ENCODE measurements around the gene PARD3B.

GRCh38 chr2:205564346-205565141 lies 1019.3 kb downstream of the PARD3B start:
- TF ChIP-seq CTCF (conservative IDR thresholded peaks at IDR 0.05; ENCODE audit: low read depth in 2 of 2), result peak in 1 of 2 experiments; percentile 36; a peak in 3 of 4 replicates
- TF ChIP-seq ZNF114 (CRISPR knock-in tag; IDR thresholded peaks at IDR 0.05), result no peak
- no peak for TF ChIP-seq REST (IDR thresholded peaks at IDR 0.05; ENCODE audit: unreplicated experiment)
- no peak for TF ChIP-seq EZH2 (IDR thresholded peaks at IDR 0.05; ENCODE audit: low read depth, unreplicated experiment)
- TF ChIP-seq POLR2AphosphoS5 (IDR thresholded peaks at IDR 0.05; ENCODE audit: low read depth), result no peak
- no peak for TF ChIP-seq EZH2phosphoT487 (IDR thresholded peaks at IDR 0.05; ENCODE audit: unreplicated experiment)
- TF ChIP-seq JUNB (IDR thresholded peaks at IDR 0.05; ENCODE audit: unreplicated experiment), result no peak
